Tibial nerve (tissue), 3 donors: ENCODE results near the gene C1orf210.

Experiments used
- CTCF ChIP-seq, 5 experiments: fragments of 200-600 bp in 3 of 5; fragments of 450-650 bp in 2 of 5; sonication (generic) in 3 of 5; IDR thresholded peaks; one replicate each; pipeline ENCODE4 v1.5.1; 2016 to 2019; ENCODE audit warnings: antibody characterized with exemption in 5 of 5, mild to moderate bottlenecking in 3 of 5, moderate library complexity in 2 of 5
- POLR2A ChIP-seq, 2 donors: fragments of 450-650 bp; IDR thresholded peaks; one replicate each; pipeline ENCODE4 v1.6.1; 2017; ENCODE audit warnings: antibody characterized with exemption in 2 of 2, mild to moderate bottlenecking in 2 of 2, moderate library complexity in 2 of 2

- no peak for TF ChIP-seq POLR2A (IDR thresholded peaks at IDR 0.05)
- TF ChIP-seq CTCF (IDR thresholded peaks at IDR 0.05): no peak
These were observed 14.8 kb downstream of the C1orf210 start for GRCh38 chr1:43270421-43271095.
